Measurements from ENCODE around the gene BRD3OS.

GRCh38 chr9:133978899-133979272, 46.4 kb upstream of the BRD3OS start:
- TF ChIP-seq CTCF (IDR thresholded peaks at IDR 0.05) (no peak), POLR2A (IDR thresholded peaks at IDR 0.05) (no peak)
